Lung microvascular endothelial cell (primary cell): Measurements from ENCODE around the gene ALAS2. TPM values are rescaled to one million over a fixed set of nuclear protein-coding genes. Genes with fewer than 3 reads are reported as not detected.
"Not testable (repeated sequence)": the region's sequence is repeated elsewhere in the genome, so short reads cannot be mapped to it uniquely, and the experiment has no call there.

Experiments used
- DNase-seq, 2 donors: peaks; one replicate each; pipeline versions ENCODE4 v3.0.0 to v3.0.0-alpha.2; 2010; ENCODE audit warnings: low read depth in 2 of 2
- total RNA-seq: library from RNA; depleted of rRNA; stranded (reverse); fragments of >200 nt; gene quantifications from 2 replicates; pipeline ENCODE4 v1.2.1, GENCODE V29; 2014

The ALAS2 gene
- total RNA-seq, 1 donor from 2014 or later, result not detected

- DNase-seq, result no peak
Observed at GRCh38 chrX:55006827-55007621, 23.8 kb downstream of the ALAS2 start.

GRCh38 chrX:55005256-55005655, 25.5 kb downstream of the ALAS2 start:
- DNase-seq, result no peak

- no peak for DNase-seq
Observed at GRCh38 chrX:55004231-55004630, 26.5 kb downstream of the ALAS2 start.

GRCh38 chrX:54999717-55000598, 30.8 kb downstream of the ALAS2 start, which contains the start of gene APEX2:
Gene APEX2 (plus strand): TSS chrX:55000363. CDS start chrX:55000423, 60 bp downstream.
- DNase-seq, result peak; percentile 90 to 94

GRCh38 chrX:54995621-54996020, 35.2 kb downstream of the ALAS2 start:
- DNase-seq, result no peak

- no peak for DNase-seq
Observed at GRCh38 chrX:54994668-54995351, 36.0 kb downstream of the ALAS2 start.

GRCh38 chrX:54994099-54994498, 36.7 kb downstream of the ALAS2 start, which contains the start of gene PFKFB1:
Gene PFKFB1 (minus strand): TSS chrX:54994188. CDS start chrX:54994007, 181 bp downstream.
- no peak for DNase-seq

GRCh38 chrX:54992911-54993622, 37.7 kb downstream of the ALAS2 start:
- no peak for DNase-seq

GRCh38 chrX:54991706-54992105, 39.1 kb downstream of the ALAS2 start:
- DNase-seq, result no peak

- DNase-seq, result not testable (repeated sequence)
Observed at GRCh38 chrX:54983306-54983705, 47.5 kb downstream of the ALAS2 start.

- DNase-seq, result no peak
Observed at GRCh38 chrX:54980334-54980733, 50.4 kb downstream of the ALAS2 start.

- DNase-seq, result no peak
Observed at GRCh38 chrX:54979432-54979831, 51.3 kb downstream of the ALAS2 start.

- DNase-seq, result no peak
Observed at GRCh38 chrX:54978448-54978847, 52.3 kb downstream of the ALAS2 start.

- no peak for DNase-seq
Observed at GRCh38 chrX:54977387-54977786, 53.4 kb downstream of the ALAS2 start.

- no peak for DNase-seq
Observed at GRCh38 chrX:54964766-54965497, 65.8 kb downstream of the ALAS2 start.

- DNase-seq, result no peak
Observed at GRCh38 chrX:54961750-54962149, 69.0 kb downstream of the ALAS2 start.
